HepG2 (cell line): ENCODE data around the gene GMPPA. TPM values are rescaled to one million over a fixed set of nuclear protein-coding genes. Genes with fewer than 3 reads are reported as not detected.
A peak's percentile ranks its signal among the peaks of the same experiment; 100 is the strongest.

Source experiments
- CTCF ChIP-seq: sonication (generic); formaldehyde crosslinking; IDR thresholded peaks from 2 replicates; pipeline ENCODE4 v1.5.0; 2020; ENCODE audit warnings: mild to moderate bottlenecking, missing genetic modification reagents, moderate library complexity
- EED ChIP-seq: sonication (generic); formaldehyde crosslinking; IDR thresholded peaks from 2 replicates; pipeline ENCODE4 v1.5.0; 2020; ENCODE audit warnings: mild to moderate bottlenecking, missing genetic modification reagents
- HNRNPLL ChIP-seq: fragments of 200-400 bp; formaldehyde crosslinking; IDR thresholded peaks from 2 replicates; pipeline ENCODE4 v1.6.1; 2017; ENCODE audit warnings: mild to moderate bottlenecking, low read depth, low read length; ENCODE audit not compliant: poor library complexity, severe bottlenecking
- KLF6 ChIP-seq: IDR thresholded peaks from 2 replicates; pipeline ENCODE4 v1.8.0; 2016; ENCODE audit warnings: missing biosample characterization, missing genetic modification reagents
- RAD21 ChIP-seq: fragments of 450-650 bp; formaldehyde crosslinking; IDR thresholded peaks from 2 replicates; pipeline ENCODE4 v1.5.0; 2020; ENCODE audit warnings: mild to moderate bottlenecking
- STAG1 ChIP-seq: sonication (generic); formaldehyde crosslinking; IDR thresholded peaks from 2 replicates; pipeline ENCODE4 v1.4.0; 2020; ENCODE audit warnings: missing genetic modification reagents
- UBTF ChIP-seq: sonication (generic); formaldehyde crosslinking; IDR thresholded peaks from 2 replicates; pipeline ENCODE4 v1.4.0; 2020; ENCODE audit warnings: mild to moderate bottlenecking, missing genetic modification reagents
- XRCC5 ChIP-seq: fragments of 200-400 bp; formaldehyde crosslinking; optimal IDR thresholded peaks from 2 replicates; pipeline ENCODE3; 2017; ENCODE audit warnings: mild to moderate bottlenecking, low read length
- ZFP91 ChIP-seq: sonication (generic); formaldehyde crosslinking; IDR thresholded peaks from 2 replicates; pipeline ENCODE4 v1.9.0; 2022; ENCODE audit warnings: missing genetic modification reagents, mild to moderate bottlenecking, borderline replicate concordance
- ZNF180 ChIP-seq: sonication (generic); formaldehyde crosslinking; IDR thresholded peaks from 2 replicates; pipeline ENCODE4 v1.4.0; 2020; ENCODE audit warnings: low read depth, missing genetic modification reagents, borderline replicate concordance
- ZNF343 ChIP-seq: sonication (generic); formaldehyde crosslinking; IDR thresholded peaks from 2 replicates; pipeline ENCODE4 v1.4.0; 2020; ENCODE audit warnings: mild to moderate bottlenecking, missing genetic modification reagents
- ZNF564 ChIP-seq: sonication (generic); formaldehyde crosslinking; IDR thresholded peaks from 2 replicates; pipeline ENCODE4 v1.8.1; 2023; ENCODE audit warnings: mild to moderate bottlenecking, missing genetic modification reagents
- ZNF687 ChIP-seq: sonication (generic); formaldehyde crosslinking; IDR thresholded peaks from 2 replicates; pipeline ENCODE4 v1.5.1; 2020; ENCODE audit warnings: mild to moderate bottlenecking, missing genetic modification reagents, moderate library complexity
- ZNF747 ChIP-seq: sonication (generic); formaldehyde crosslinking; IDR thresholded peaks from 2 replicates; pipeline ENCODE4 v1.8.1; 2023; ENCODE audit warnings: missing genetic modification reagents, mild to moderate bottlenecking, borderline replicate concordance
- ZNF768 ChIP-seq: sonication (generic); formaldehyde crosslinking; IDR thresholded peaks from 2 replicates; pipeline ENCODE4 v1.4.0; 2020; ENCODE audit warnings: missing genetic modification reagents
- ZNF800 ChIP-seq: sonication (generic); formaldehyde crosslinking; IDR thresholded peaks from 2 replicates; pipeline ENCODE4 v1.4.0; 2020; ENCODE audit warnings: missing genetic modification reagents
- polyA plus RNA-seq, 8 experiments: library from polyadenylated mRNA; depleted of rRNA in 3 of 8; stranded (reverse) in 7 of 8; unstranded in 1 of 8; fragments of >200 nt; fragmentation: Illumina TruSeq in 4 of 8; extraction: Trizol in 4 of 8; gene quantifications; 2 replicates each; pipeline versions ENCODE4 v1.2.1 to v1.2.3, GENCODE V29; 2011 to 2016; ENCODE audit warnings: low read depth in 4 of 8, missing spikeins in 1 of 8, mixed read lengths in 1 of 8; ENCODE audit not compliant: insufficient read depth in 1 of 8
- total RNA-seq, 5 experiments: library from RNA; depleted of rRNA; stranded (reverse); fragments of >200 nt; fragmentation: Illumina TruSeq; extraction: Trizol; gene quantifications; 2 replicates each; pipeline ENCODE4 v1.2.3, GENCODE V29; 2016; ENCODE audit warnings: low read depth in 1 of 5

Gene GMPPA
- total and polyA plus RNA-seq, 2 of the 13 experiments (the other 11 are each of a cell fraction or from before 2014, with no cell fraction given): 81.1 to 106 TPM

GRCh38 chr2:219492575-219492974 lies 6.1 kb upstream of the GMPPA start (continued):
- TF ChIP-seq ZNF687 (CRISPR knock-in tag) (0 out of 2 replicates have a peak, but pooled peaks have one; percentile 23), EED (0 out of 2 replicates have a peak, but pooled peaks have one; percentile 37), ZNF768 (CRISPR knock-in tag) (0 out of 2 replicates have a peak, but pooled peaks have one; percentile 20), ZFP91 (CRISPR knock-in tag) (peak; percentile 27; the same call in 1 of the 2 replicates), CTCF (CRISPR knock-in tag) (peak; percentile 62), XRCC5 (peak; percentile 18), HNRNPLL (peak; percentile 48), STAG1 (CRISPR knock-in tag) (peak; percentile 63), ZNF800 (CRISPR knock-in tag) (no peak), UBTF (CRISPR knock-in tag) (peak; percentile 21; the same call in 1 of the 2 replicates), ZNF564 (CRISPR knock-in tag) (peak; percentile 98), KLF6 (no peak), ZNF180 (CRISPR knock-in tag) (no peak), RAD21 (CRISPR knock-in tag) (peak; percentile 75), ZNF343 (CRISPR knock-in tag) (0 out of 2 replicates have a peak, but pooled peaks have one; percentile 28), ZNF747 (CRISPR knock-in tag) (no peak)
